CD4-positive, alpha-beta T cell treated with Interleukin-10 for 1 hour (primary cell): ENCODE results near the gene ABCC1.

ENCODE experiments used
- DNase-seq: peaks from one replicate; pipeline ENCODE4 v3.0.0-alpha.2; 2020

The ABCC1 gene

GRCh38 chr16:16000685-16001084, 51.3 kb downstream of the ABCC1 start:
- no peak for DNase-seq

GRCh38 chr16:16001596-16002255, 52.3 kb downstream of the ABCC1 start:
- DNase-seq = no peak

- no peak for DNase-seq
Observed at GRCh38 chr16:16003719-16004313, 54.4 kb downstream of the ABCC1 start.

- DNase-seq = no peak
Observed at GRCh38 chr16:16004314-16004749, 54.9 kb downstream of the ABCC1 start.

GRCh38 chr16:16005721-16006120, 56.3 kb downstream of the ABCC1 start:
- DNase-seq = no peak

- DNase-seq = no peak
Observed at GRCh38 chr16:16006650-16007049, 57.2 kb downstream of the ABCC1 start.

- no peak for DNase-seq
Observed at GRCh38 chr16:16007743-16008111, 58.3 kb downstream of the ABCC1 start.

- DNase-seq = no peak
Observed at GRCh38 chr16:16008666-16009065, 59.2 kb downstream of the ABCC1 start.

GRCh38 chr16:16009401-16009800, 60.0 kb downstream of the ABCC1 start:
- no peak for DNase-seq

GRCh38 chr16:16010194-16010593, 60.8 kb downstream of the ABCC1 start:
- DNase-seq = no peak

- no peak for DNase-seq
Observed at GRCh38 chr16:16012144-16012543, 62.7 kb downstream of the ABCC1 start.

GRCh38 chr16:16013812-16014211, 64.4 kb downstream of the ABCC1 start:
- DNase-seq = no peak

GRCh38 chr16:16014329-16015224, 65.2 kb downstream of the ABCC1 start:
- no peak for DNase-seq

- DNase-seq = no peak
Observed at GRCh38 chr16:16015849-16016248, 66.4 kb downstream of the ABCC1 start.

GRCh38 chr16:16016388-16016964, 67.1 kb downstream of the ABCC1 start:
- no peak for DNase-seq

- DNase-seq = no peak
Observed at GRCh38 chr16:16017812-16018211, 68.4 kb downstream of the ABCC1 start.

- DNase-seq = no peak
Observed at GRCh38 chr16:16018705-16019104, 69.3 kb downstream of the ABCC1 start.

GRCh38 chr16:16019488-16019887, 70.1 kb downstream of the ABCC1 start:
- no peak for DNase-seq

- no peak for DNase-seq
Observed at GRCh38 chr16:16020291-16020690, 70.9 kb downstream of the ABCC1 start.

- DNase-seq = no peak
Observed at GRCh38 chr16:16021020-16021419, 71.6 kb downstream of the ABCC1 start.

GRCh38 chr16:16021646-16021987, 72.2 kb downstream of the ABCC1 start:
- no peak for DNase-seq

- no peak for DNase-seq
Observed at GRCh38 chr16:16021988-16022682, 72.7 kb downstream of the ABCC1 start.

- no peak for DNase-seq
Observed at GRCh38 chr16:16022683-16023064, 73.3 kb downstream of the ABCC1 start.
